ENCODE data around the gene CELF4.

GRCh38 chr18:37219257-37219656 is 346.3 kb downstream of the CELF4 start:
- TF ChIP-seq EZH2 (IDR thresholded peaks at IDR 0.05; ENCODE audit: low read length, unreplicated experiment) = no peak
- no peak for TF ChIP-seq EZH2phosphoT487 (IDR thresholded peaks at IDR 0.05; ENCODE audit: borderline replicate concordance, low read length)
- TF ChIP-seq, protein P1, sequence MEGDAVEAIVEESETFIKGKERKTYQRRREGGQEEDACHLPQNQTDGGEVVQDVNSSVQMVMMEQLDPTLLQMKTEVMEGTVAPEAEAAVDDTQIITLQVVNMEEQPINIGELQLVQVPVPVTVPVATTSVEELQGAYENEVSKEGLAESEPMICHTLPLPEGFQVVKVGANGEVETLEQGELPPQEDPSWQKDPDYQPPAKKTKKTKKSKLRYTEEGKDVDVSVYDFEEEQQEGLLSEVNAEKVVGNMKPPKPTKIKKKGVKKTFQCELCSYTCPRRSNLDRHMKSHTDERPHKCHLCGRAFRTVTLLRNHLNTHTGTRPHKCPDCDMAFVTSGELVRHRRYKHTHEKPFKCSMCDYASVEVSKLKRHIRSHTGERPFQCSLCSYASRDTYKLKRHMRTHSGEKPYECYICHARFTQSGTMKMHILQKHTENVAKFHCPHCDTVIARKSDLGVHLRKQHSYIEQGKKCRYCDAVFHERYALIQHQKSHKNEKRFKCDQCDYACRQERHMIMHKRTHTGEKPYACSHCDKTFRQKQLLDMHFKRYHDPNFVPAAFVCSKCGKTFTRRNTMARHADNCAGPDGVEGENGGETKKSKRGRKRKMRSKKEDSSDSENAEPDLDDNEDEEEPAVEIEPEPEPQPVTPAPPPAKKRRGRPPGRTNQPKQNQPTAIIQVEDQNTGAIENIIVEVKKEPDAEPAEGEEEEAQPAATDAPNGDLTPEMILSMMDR (conservative IDR thresholded peaks at IDR 0.05; ENCODE audit: low read depth, low read length) = no peak

All from PC-3 (cell line).